Renal pelvis (tissue), 4 donors: ENCODE results near the gene KRT17. TPM values are rescaled to one million over a fixed set of nuclear protein-coding genes. Genes with fewer than 3 reads are reported as not detected.
A peak's percentile ranks its signal among the peaks of the same experiment; 100 is the strongest.
"Not testable (repeated sequence)": the region's sequence is repeated elsewhere in the genome, so short reads cannot be mapped to it uniquely, and the experiment has no call there.

Experiments
- DNase-seq: peaks from one replicate; pipeline ENCODE4 v3.0.0-alpha.2; 2013
- polyA plus RNA-seq, 3 donors: library from polyadenylated mRNA; unstranded; fragments of 120-200 nt; gene quantifications; one replicate each; pipeline ENCODE4 v1.2.1, GENCODE V29; 2013; ENCODE audit not compliant: insufficient read length in 3 of 3

KRT17 gene
- polyA plus RNA-seq, 3 donors = 1.6 to 4.8 (median 2.0) TPM

GRCh38 chr17:41595585-41595984 lies 28.8 kb downstream of the KRT17 start:
- no peak for DNase-seq

- DNase-seq = no peak
These were observed 29.9 kb downstream of the KRT17 start for GRCh38 chr17:41594363-41594915.

GRCh38 chr17:41593306-41593981 lies 30.9 kb downstream of the KRT17 start:
- no peak for DNase-seq

- no peak for DNase-seq
These were observed 31.6 kb downstream of the KRT17 start for GRCh38 chr17:41592601-41593305.

GRCh38 chr17:41589301-41589700 lies 35.1 kb downstream of the KRT17 start:
- DNase-seq = no peak

- DNase-seq = no peak
These were observed 36.1 kb downstream of the KRT17 start for GRCh38 chr17:41588126-41588810.

GRCh38 chr17:41586863-41587495 lies 37.4 kb downstream of the KRT17 start, which contains the start of gene KRT14:
Gene KRT14 (minus strand): TSS chr17:41586895. CDS start chr17:41586834, 61 bp downstream.
- no peak for DNase-seq

- no peak for DNase-seq
These were observed 38.9 kb downstream of the KRT17 start for GRCh38 chr17:41585301-41586056.

GRCh38 chr17:41584331-41584927 lies 39.9 kb downstream of the KRT17 start:
- not testable (repeated sequence) for DNase-seq

GRCh38 chr17:41583137-41584127 lies 40.9 kb downstream of the KRT17 start:
- no peak for DNase-seq

- not testable (repeated sequence) for DNase-seq
These were observed 42.1 kb downstream of the KRT17 start for GRCh38 chr17:41582061-41582968.

- no peak for DNase-seq
These were observed 42.9 kb downstream of the KRT17 start for GRCh38 chr17:41581366-41582060.

GRCh38 chr17:41580687-41581365 lies 43.5 kb downstream of the KRT17 start:
- no peak for DNase-seq

GRCh38 chr17:41580244-41580575 lies 44.2 kb downstream of the KRT17 start:
- DNase-seq = no peak

GRCh38 chr17:41579484-41580243 lies 44.7 kb downstream of the KRT17 start:
- peak; percentile 89 for DNase-seq

- no peak for DNase-seq
These were observed 45.4 kb downstream of the KRT17 start for GRCh38 chr17:41578971-41579370.
